Mononuclear cell (primary cell): Measurements from ENCODE around the gene ATRAID. TPM values are rescaled to one million over a fixed set of nuclear protein-coding genes. Genes with fewer than 3 reads are reported as not detected.

Source experiments
- H3K27me3 ChIP-seq: 2 replicates; pipeline ENCODE4 v1.6.0; 2011; ENCODE audit warnings: low read length, control low read depth; ENCODE audit not compliant: insufficient read depth
- H3K4me1 ChIP-seq: 2 replicates; pipeline ENCODE4 v1.5.1; 2011; ENCODE audit warnings: mild to moderate bottlenecking, low read length, control low read depth; ENCODE audit not compliant: insufficient read depth
- H3K4me3 ChIP-seq: 2 replicates; pipeline ENCODE4 v1.5.1; 2011; ENCODE audit warnings: mild to moderate bottlenecking, low read length, moderate library complexity
- H3K9me3 ChIP-seq: 2 replicates; pipeline ENCODE4 v1.5.1; 2011; ENCODE audit warnings: low read depth, mild to moderate bottlenecking, control low read depth, low read length
- total RNA-seq: library from RNA; depleted of rRNA; stranded (reverse); fragments of >200 nt; gene quantifications from one replicate; pipeline ENCODE4 v1.2.3, GENCODE V29; 2012

ATRAID gene
- total RNA-seq, 1 donor = 96.4 TPM

- H3K4me3 ChIP-seq = peak overlapping the region; percentile 12
- peaks cover 36% of the 10 kb centered on the region for H3K4me1 ChIP-seq
- H3K27me3 ChIP-seq = peaks cover 70% of the 10 kb centered on the region
These were observed 52.5 kb downstream of the ATRAID start for GRCh38 chr2:27264253-27264752.

GRCh38 chr2:27264753-27265535 is 53.1 kb downstream of the ATRAID start:
- Histone ChIP-seq H3K4me3 (peak overlapping the region; percentile 12), H3K4me1 (peaks cover 36% of the 10 kb centered on the region), H3K27me3 (peaks cover 65% of the 10 kb centered on the region), H3K9me3 (no peaks in the 10 kb centered on the region)

More at GRCh38 chr2:27264253-27264752, 52.5 kb downstream of the ATRAID start:
- H3K9me3 ChIP-seq = no peaks in the 10 kb centered on the region

GRCh38 chr2:27265536-27265870 is 53.7 kb downstream of the ATRAID start:
- Histone ChIP-seq H3K27me3 (peaks cover 59% of the 10 kb centered on the region), H3K9me3 (no peaks in the 10 kb centered on the region), H3K4me1 (peaks cover 36% of the 10 kb centered on the region), H3K4me3 (no peak overlapping the region)

Other genes starting within 250 kb of the ATRAID start
- gene MAPRE3, start 241.4 kb upstream of the ATRAID start, total RNA-seq = 0.42 TPM
- 10.7 TPM for gene TMEM214, start 179.1 kb upstream of the ATRAID start, total RNA-seq
- gene AGBL5, start 160.4 kb upstream of the ATRAID start, total RNA-seq = 8.9 TPM
- 222 TPM for gene OST4, start 140.4 kb upstream of the ATRAID start, total RNA-seq
- 0.63 TPM for gene EMILIN1, start 133.4 kb upstream of the ATRAID start, total RNA-seq
- gene KHK, start 125.3 kb upstream of the ATRAID start, total RNA-seq = 0.52 TPM
- gene CGREF1, start 92.9 kb upstream of the ATRAID start, total RNA-seq = 0.10 TPM
- 0.10 TPM for gene ABHD1, start 88.2 kb upstream of the ATRAID start, total RNA-seq
- gene PREB, start 77.4 kb upstream of the ATRAID start, total RNA-seq = 11.0 TPM
- not detected for gene PRR30, start 72.6 kb upstream of the ATRAID start, total RNA-seq
- not detected for gene TCF23, start 63.0 kb upstream of the ATRAID start, total RNA-seq
- gene SLC5A6, start 227 bp downstream of the ATRAID start, total RNA-seq = 48.4 TPM
- 5.7 TPM for gene CAD, start 5.3 kb downstream of the ATRAID start, total RNA-seq
- gene SLC30A3, start 51.0 kb downstream of the ATRAID start, total RNA-seq = not detected
- gene DNAJC5G, start 63.4 kb downstream of the ATRAID start, total RNA-seq = not detected
- gene TRIM54, start 70.4 kb downstream of the ATRAID start, total RNA-seq = not detected
- gene UCN, start 96.4 kb downstream of the ATRAID start, total RNA-seq = not detected
- 30.5 TPM for gene MPV17, start 111.1 kb downstream of the ATRAID start, total RNA-seq
- 45.0 TPM for gene GTF3C2, start 144.7 kb downstream of the ATRAID start, total RNA-seq
- gene EIF2B4, start 158.3 kb downstream of the ATRAID start, total RNA-seq = 8.8 TPM
- 54.8 TPM for gene SNX17, start 158.6 kb downstream of the ATRAID start, total RNA-seq
- 11.5 TPM for gene ZNF513, start 168.7 kb downstream of the ATRAID start, total RNA-seq
- 31.6 TPM for gene PPM1G, start 197.6 kb downstream of the ATRAID start, total RNA-seq
- 126 TPM for gene NRBP1, start 216.6 kb downstream of the ATRAID start, total RNA-seq
- gene KRTCAP3, start 230.3 kb downstream of the ATRAID start, total RNA-seq = 0.52 TPM